GM12878 (cell line): ENCODE results near the gene GTPBP4. TPM values are rescaled to one million over a fixed set of nuclear protein-coding genes. Genes with fewer than 3 reads are reported as not detected.

Experiments
- ATAC-seq: fragments of 200-7000 bp; cut with Tn5 transposase; 3 replicates; pipeline ENCODE4 v1.9.1; 2020; ENCODE audit warnings: mild to moderate bottlenecking, moderate library complexity
- BruUV-seq: library from RNA; stranded (reverse); fragments of 400-500 nt; replicated peaks from 2 replicates; lab custom pipeline; 2021; lab: Mats Ljungman, UMichigan
- CTCF ChIA-PET: fragments of 300-600 bp; sonication (Branson Sonifier 250); formaldehyde crosslinking; extraction: SDS; loops from one replicate; lab custom pipeline; 2021; ENCODE audit warnings: inconsistent platforms; lab: Yijun Ruan, JAX
- POLR2A ChIA-PET: fragments of 350-600 bp; formaldehyde crosslinking; extraction: SDS; loops from one replicate; lab custom pipeline; 2021; ENCODE audit warnings: inconsistent platforms; lab: Charles Lee
- RAD21 ChIA-PET: fragments of 300-600 bp; sonication (Branson Sonifier 250); formaldehyde crosslinking; loops from one replicate; lab custom pipeline; 2023; ENCODE audit warnings: antibody characterized with exemption; ENCODE audit not compliant: unreplicated experiment; lab: Charles Lee
- SMC1A ChIA-PET: fragments of 300-600 bp; sonication (Branson Sonifier 250); formaldehyde crosslinking; loops from one replicate; lab custom pipeline; 2023; ENCODE audit not compliant: unreplicated experiment, uncharacterized antibody; lab: Charles Lee
- DNase-seq: peaks from one replicate; pipeline ENCODE4 v3.0.0-alpha.2; 2011; ENCODE audit warnings: low read depth, low spot score
- FAIRE-seq: peaks from 3 replicates; lab custom pipeline; 2011; peaks lifted over from hg19 to GRCh38; lab: Jason Lieb, UNC
- H2AFZ ChIP-seq: 2 replicates; pipeline ENCODE4 v1.6.0; 2011; ENCODE audit warnings: low read depth, low read length, control low read depth; ENCODE audit not compliant: control insufficient read depth
- H3K27ac ChIP-seq: 2 replicates; pipeline ENCODE4 v1.5.1; 2011; ENCODE audit warnings: control low read depth; ENCODE audit not compliant: control insufficient read depth, insufficient read depth
- H3K27me3 ChIP-seq, 2 experiments: replicated peaks in 1 of 2; 2 replicates each; pipeline versions ENCODE4 v1.6.0 to v1.6.1; 2011; ENCODE audit warnings: low read length in 1 of 2; ENCODE audit not compliant: control insufficient read depth in 2 of 2, insufficient read depth in 2 of 2
- H3K36me3 ChIP-seq, 2 experiments: 2 replicates each; pipeline ENCODE4 v1.5.1; 2011; ENCODE audit warnings: low read length in 1 of 2; ENCODE audit not compliant: control insufficient read depth in 2 of 2, insufficient read depth in 2 of 2
- H3K4me1 ChIP-seq: 2 replicates; pipeline ENCODE4 v1.6.1; 2011; ENCODE audit warnings: mild to moderate bottlenecking, low read length, moderate library complexity, mixed read lengths; ENCODE audit not compliant: control insufficient read depth, insufficient read depth
- H3K4me2 ChIP-seq: 2 replicates; pipeline ENCODE4 v1.6.0; 2011; ENCODE audit warnings: control low read depth; ENCODE audit not compliant: control insufficient read depth, insufficient read depth
- H3K4me3 ChIP-seq: fragments of 200-600 bp; sonication (generic); 2 replicates; pipeline ENCODE4 v1.5.1; 2016
- H3K79me2 ChIP-seq: 2 replicates; pipeline ENCODE4 v1.6.0; 2011; ENCODE audit warnings: low read length; ENCODE audit not compliant: control insufficient read depth, insufficient read depth
- H3K9ac ChIP-seq: 2 replicates; pipeline ENCODE4 v1.8.0; 2011; ENCODE audit warnings: low read length, control low read depth, mixed read lengths; ENCODE audit not compliant: control insufficient read depth, insufficient read depth
- H3K9me3 ChIP-seq: replicated peaks from 3 replicates; pipeline ENCODE4 v1.5.1; 2011; ENCODE audit warnings: mild to moderate bottlenecking, low read length; ENCODE audit not compliant: control insufficient read depth, insufficient read depth
- H4K20me1 ChIP-seq: 2 replicates; pipeline ENCODE4 v1.6.0; 2011; ENCODE audit not compliant: control insufficient read depth, insufficient read depth
- BACH1 ChIP-seq: fragments of 450-650 bp; IDR thresholded peaks from 2 replicates; pipeline ENCODE4 v1.6.1; 2017; ENCODE audit warnings: mild to moderate bottlenecking, borderline replicate concordance
- EGR1 ChIP-seq, 2 experiments: IDR thresholded peaks; 1 replicate in 1 of 2; 2 replicates in 1 of 2; pipeline ENCODE4 v1.6.1; 2011 to 2012; ENCODE audit warnings: low read depth in 2 of 2, low read length in 2 of 2, borderline replicate concordance in 1 of 2, mild to moderate bottlenecking in 1 of 2, moderate library complexity in 1 of 2
- HCFC1 ChIP-seq: fragments of 150-350 bp; IDR thresholded peaks from 2 replicates; pipeline ENCODE4 v1.6.1; 2014; ENCODE audit warnings: low read length
- LARP7 ChIP-seq: fragments of 450-650 bp; IDR thresholded peaks from 2 replicates; pipeline ENCODE4 v1.6.1; 2017; ENCODE audit warnings: mild to moderate bottlenecking
- MEF2B ChIP-seq: fragments of 450-650 bp; IDR thresholded peaks from 2 replicates; pipeline ENCODE4 v1.6.1; 2018; ENCODE audit warnings: mild to moderate bottlenecking, moderate library complexity; ENCODE audit not compliant: partially characterized antibody, poor library complexity, severe bottlenecking
- POLR2A ChIP-seq: IDR thresholded peaks from 2 replicates; pipeline ENCODE4 v1.6.1; 2011; ENCODE audit warnings: low read depth, mild to moderate bottlenecking, low read length
- POLR2AphosphoS5 ChIP-seq: IDR thresholded peaks from 2 replicates; pipeline ENCODE4 v1.6.1; 2011; ENCODE audit warnings: mild to moderate bottlenecking, low read length, inconsistent platforms
- SREBF2 ChIP-seq: IDR thresholded peaks from 2 replicates; pipeline ENCODE4 v1.6.1; 2012; ENCODE audit warnings: mild to moderate bottlenecking, low read length
- WGBS: methylation state at CpG from one replicate; pipeline ENCODE4 v1.1.6; 2016; ENCODE audit warnings: low lambda C conversion rate; ENCODE audit not compliant: insufficient replicate concordance, insufficient coverage; ENCODE audit errors: missing lambda C conversion rate; 5-methylcytosine and 5-hydroxymethylcytosine counted together
- in situ Hi-C: fragments of 300-500 bp; cut with MboI; formaldehyde crosslinking; loops from 9 replicates; pipeline ENCODE4 v1.14.3; 2018; ENCODE audit warnings: mixed read lengths
- intact Hi-C: fragments of 100-400 bp; cut with micrococcal nuclease; formaldehyde crosslinking; loops from one replicate; pipeline ENCODE4 v1.14.2; 2022; ENCODE audit not compliant: unreplicated experiment
- polyA plus RNA-seq, 11 experiments: library from polyadenylated mRNA; depleted of rRNA in 4 of 11; unstranded in 6 of 11; stranded (reverse) in 5 of 11; fragments of >200 nt; fragmentation: Nextera tagmentation in 4 of 11; fragmentation: Illumina TruSeq in 1 of 11; extraction: Ambion mirVana in 4 of 11; extraction: Trizol in 1 of 11; gene quantifications; 1 replicate in 1 of 11; 2 replicates in 10 of 11; pipeline versions ENCODE4 v1.2.1 to v1.2.3, GENCODE V29; 2011 to 2016; ENCODE audit warnings: inconsistent platforms in 2 of 11, missing spikeins in 2 of 11, low read depth in 1 of 11
- total RNA-seq, 4 experiments: library from RNA; depleted of rRNA in 3 of 4; stranded (reverse); fragments of >200 nt in 3 of 4; fragmentation: Illumina TruSeq in 1 of 4; extraction: Trizol in 1 of 4; gene quantifications; 2 replicates each; pipeline versions ENCODE4 v1.2.1 to v1.2.3, GENCODE V29; 2013 to 2021
- TF ChIP-seq, protein P1 (sequence below): IDR thresholded peaks from 2 replicates; pipeline ENCODE4 v1.6.1; 2011; ENCODE audit warnings: low read depth, mild to moderate bottlenecking, low read length, moderate library complexity, borderline replicate concordance; ENCODE audit errors: extremely low read depth

GTPBP4 gene
- total and polyA plus RNA-seq, 10 of the 15 experiments (the other 5 are each of a cell fraction or from before 2014, with no cell fraction given): 58.5 to 118 (median 71.4) TPM

GRCh38 chr10:1019362-1019761, 31.1 kb downstream of the GTPBP4 start:
- H3K27me3 ChIP-seq: no peaks in the 10 kb centered on the region
- no peak overlapping the region for H3K9ac ChIP-seq
- ChIA-PET POLR2A (interaction anchor here (0.7 kb wide), 1 partner anchor 9 kb away, joined by 3 read pairs; no protein-coding TSS in a partner anchor), CTCF (no interaction called here), RAD21 (no interaction called here), SMC1A (no interaction called here)
- 92% methylated on average over 10 of the region's 10 CpGs for WGBS
- H2AFZ ChIP-seq: no peak overlapping the region
- no peaks in the 10 kb centered on the region for H3K4me1 ChIP-seq
- H3K9me3 ChIP-seq: no peaks in the 10 kb centered on the region
- ATAC-seq: no peak
- TSS peak; percentile 33 for BruUV-seq
- intact Hi-C loops (no loop called here), in situ Hi-C loops (no loop called here)
- peaks cover 9 to 17% of the 10 kb centered on the region in 2 experiments; a peak in 3 of 4 replicates for H3K36me3 ChIP-seq
- H3K4me3 ChIP-seq: no peak overlapping the region
- H3K27ac ChIP-seq: no peak overlapping the region
- no peak for FAIRE-seq
- DNase-seq: no peak
- no peaks in the 10 kb centered on the region for H4K20me1 ChIP-seq
- H3K79me2 ChIP-seq: no peaks in the 10 kb centered on the region
- H3K4me2 ChIP-seq: no peak overlapping the region
- TF ChIP-seq, protein P1, sequence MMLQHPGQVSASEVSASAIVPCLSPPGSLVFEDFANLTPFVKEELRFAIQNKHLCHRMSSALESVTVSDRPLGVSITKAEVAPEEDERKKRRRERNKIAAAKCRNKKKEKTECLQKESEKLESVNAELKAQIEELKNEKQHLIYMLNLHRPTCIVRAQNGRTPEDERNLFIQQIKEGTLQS: no peak
- TF ChIP-seq LARP7 (no peak), SREBF2 (no peak), POLR2A (peak; percentile 57), MEF2B (no peak), POLR2AphosphoS5 (0 out of 2 replicates have a peak, but pooled peaks have one; percentile 46), HCFC1 (no peak)

- peak; percentile 51 for TF ChIP-seq POLR2A
- no peak for TF ChIP-seq BACH1
- no peak for TF ChIP-seq EGR1 (IDR thresholded peaks at IDR 0.05; ENCODE audit: borderline replicate concordance in 1 of 2, low read depth in 2 of 2, low read length in 2 of 2)
- TF ChIP-seq, all 136 proteins: peak for 1
- H3K27me3 ChIP-seq: no peaks in the 10 kb centered on the region
- H3K4me2 ChIP-seq: no peak overlapping the region
- H3K79me2 ChIP-seq: no peaks in the 10 kb centered on the region
- H4K20me1 ChIP-seq: no peaks in the 10 kb centered on the region
- peaks cover 9 to 14% of the 10 kb centered on the region in 2 experiments; a peak in 3 of 4 replicates for H3K36me3 ChIP-seq
- intact Hi-C loops: no loop called here
- no peak for DNase-seq
- H3K27ac ChIP-seq: no peak overlapping the region
- SMC1A ChIA-PET: interaction anchor here (1.0 kb wide), 1 partner anchor 10 kb away, joined by 3 read pairs; no protein-coding TSS in a partner anchor
- CTCF ChIA-PET: no interaction called here
- H3K9ac ChIP-seq: no peak overlapping the region
- POLR2A ChIA-PET: no interaction called here
- no peaks in the 10 kb centered on the region for H3K4me1 ChIP-seq
- H3K9me3 ChIP-seq: no peaks in the 10 kb centered on the region
- FAIRE-seq: no peak
- in situ Hi-C loops: no loop called here
- WGBS: 96% methylated on average over 10 of the region's 10 CpGs
- no peak overlapping the region for H2AFZ ChIP-seq
- peak; percentile 42 for ATAC-seq
- H3K4me3 ChIP-seq: no peak overlapping the region
- RAD21 ChIA-PET: no interaction called here
- no TSS peak for BruUV-seq
These were observed 32.2 kb downstream of the GTPBP4 start for GRCh38 chr10:1020460-1020859.
